DMS 273 treated with DMSO at 0.1 percent for 48 hours (cell line): ENCODE data around the gene PLEKHA1.

Source experiments
- DNase-seq: peaks from one replicate; lab custom pipeline; 2025; lab: John Stamatoyannopoulos, UW

Gene PLEKHA1

DNA sequence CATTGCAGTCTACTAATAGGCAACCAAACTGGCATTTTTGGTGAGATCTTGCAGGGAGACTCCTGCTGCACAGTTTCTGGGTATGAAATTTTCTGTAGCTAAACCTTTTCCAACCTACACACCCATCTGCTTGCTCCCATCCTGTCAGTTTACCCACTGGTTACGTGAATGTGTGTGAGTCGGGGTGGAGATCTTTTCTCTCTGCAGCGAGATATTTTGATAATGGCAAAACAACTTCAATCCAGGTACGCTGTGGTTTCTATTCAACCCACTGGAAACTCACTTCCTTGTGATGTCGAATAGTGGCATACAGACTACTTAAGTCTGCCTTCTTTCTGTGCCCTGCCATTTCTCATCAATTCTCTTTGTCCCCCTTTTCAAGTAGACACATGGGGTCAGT lies 4.5 kb downstream of the PLEKHA1 start:
- no peak for DNase-seq

DNA sequence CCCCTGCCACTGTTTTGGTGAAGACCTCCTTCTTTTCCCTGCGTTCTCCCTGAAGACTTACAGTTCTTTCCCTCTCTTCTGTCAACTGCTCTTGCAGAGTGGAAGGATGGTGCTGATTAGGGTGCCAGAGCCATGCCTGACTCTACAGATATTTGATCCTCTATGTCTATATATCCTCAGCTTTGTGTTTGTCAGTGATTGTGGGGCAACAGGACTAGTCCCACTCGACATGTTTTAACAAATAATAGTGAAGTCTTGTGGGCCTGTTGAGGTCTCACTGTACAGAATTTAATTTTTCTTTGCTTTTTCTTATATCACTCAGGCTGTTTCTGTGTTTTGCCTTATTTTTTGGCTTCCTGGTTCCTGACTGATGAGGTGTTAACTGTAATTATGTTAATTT lies 5.0 kb downstream of the PLEKHA1 start:
- DNase-seq = no peak

GRCh38 chr10:122380703-122381102 lies 6.2 kb downstream of the PLEKHA1 start:
- no peak for DNase-seq

DNA sequence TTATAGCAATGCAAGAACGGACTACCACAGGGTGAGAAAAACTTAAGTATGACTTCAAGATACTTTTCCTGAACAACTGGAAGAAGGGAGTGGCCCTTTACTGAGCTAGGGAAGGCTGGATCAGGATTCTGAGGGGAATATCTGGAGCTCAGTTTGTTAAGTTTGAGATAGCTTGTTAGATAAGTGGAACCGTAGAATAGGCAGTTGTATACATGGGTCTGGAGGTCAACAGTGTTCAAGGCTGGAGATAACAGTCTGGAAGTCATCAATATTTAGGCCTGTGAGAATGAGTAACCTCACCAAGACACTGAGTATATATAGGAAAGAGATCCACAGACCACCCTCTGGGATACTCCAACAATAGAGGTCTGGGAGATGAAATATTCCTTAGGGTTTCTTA lies 7.2 kb downstream of the PLEKHA1 start:
- DNase-seq = no peak

GRCh38 chr10:122386514-122386913 lies 12.0 kb downstream of the PLEKHA1 start:
- DNase-seq = no peak

DNA sequence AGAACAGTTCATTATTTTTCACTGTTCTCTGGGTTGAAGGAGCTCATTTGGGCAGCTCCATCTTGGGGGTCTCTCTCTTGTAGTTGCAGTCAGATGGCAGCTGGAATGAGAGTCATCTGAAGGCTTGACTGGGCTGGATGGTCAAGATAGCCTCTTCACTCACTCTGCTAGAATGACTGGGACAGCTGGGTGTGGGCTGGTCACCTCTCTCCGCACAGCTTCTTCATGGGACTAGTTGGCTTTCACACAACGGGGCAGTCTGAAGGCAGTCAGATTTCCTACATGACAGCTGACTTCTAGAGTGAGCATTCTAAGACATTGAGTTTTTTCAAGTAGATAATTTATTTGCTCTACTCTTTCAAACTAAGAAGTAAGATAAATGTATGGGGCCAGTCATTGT lies 13.1 kb downstream of the PLEKHA1 start:
- DNase-seq = no peak

GRCh38 chr10:122388287-122388997 lies 13.9 kb downstream of the PLEKHA1 start:
- DNase-seq = no peak

DNA sequence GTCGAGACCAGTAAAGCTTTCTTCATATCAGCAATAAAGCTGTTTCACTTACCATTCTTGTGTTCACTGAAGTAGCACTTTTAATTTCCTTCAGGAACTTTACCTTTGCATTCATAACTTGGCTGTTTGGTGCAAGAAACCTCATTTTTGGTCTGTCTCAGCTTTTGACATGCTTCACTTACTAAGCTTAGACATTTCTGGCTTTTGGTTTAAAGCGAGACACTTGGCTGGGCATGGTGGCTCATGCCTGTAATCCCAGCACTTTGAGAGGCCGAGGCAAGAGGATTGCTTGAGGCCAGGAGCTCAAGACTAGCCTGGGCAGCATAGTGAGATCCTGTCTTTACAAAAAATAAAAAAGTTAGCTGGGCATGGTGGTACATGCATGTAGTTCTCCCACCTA lies 15.8 kb downstream of the PLEKHA1 start:
- no peak for DNase-seq

- no peak for DNase-seq
Observed at GRCh38 chr10:122390679-122391078, 16.2 kb downstream of the PLEKHA1 start.

DNA sequence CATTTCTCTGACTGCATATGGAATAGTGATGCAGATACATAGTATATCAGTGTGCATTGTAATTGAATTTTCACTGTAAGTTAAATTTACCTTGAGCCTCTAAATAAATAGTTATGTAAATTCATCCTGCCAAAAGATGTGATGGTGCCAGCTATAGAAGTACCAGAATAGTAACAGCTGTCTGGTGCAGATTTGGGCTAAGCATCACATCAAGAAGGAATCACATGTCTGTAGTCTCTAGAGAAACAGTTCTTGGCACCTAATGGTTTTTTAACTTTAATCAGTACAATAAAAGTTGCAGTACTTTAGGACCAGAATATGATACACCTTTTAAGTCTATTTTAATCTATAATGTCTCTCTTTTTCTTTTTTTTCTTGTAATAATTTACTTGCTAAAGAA lies 17.4 kb downstream of the PLEKHA1 start:
- DNase-seq = peak; percentile 40

DNA sequence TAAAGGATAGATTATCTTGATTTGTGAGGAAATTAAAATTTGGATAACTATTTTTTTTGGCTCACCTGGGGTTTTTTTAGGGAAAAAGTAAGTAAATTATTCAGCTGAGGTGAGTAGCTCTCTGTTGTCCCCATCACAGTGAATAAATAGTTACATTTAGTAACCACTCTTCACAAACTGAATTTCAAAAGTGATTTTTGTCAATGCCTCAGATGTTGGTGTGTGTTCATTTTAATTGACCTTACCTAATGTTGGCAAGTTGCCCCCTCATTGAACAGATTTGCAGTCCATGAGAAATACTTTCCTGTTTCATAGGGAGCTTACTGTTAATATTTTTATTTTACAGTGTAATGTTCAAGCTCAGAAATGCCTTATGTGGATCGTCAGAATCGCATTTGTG lies 18.3 kb downstream of the PLEKHA1 start:
- no peak for DNase-seq

DNA sequence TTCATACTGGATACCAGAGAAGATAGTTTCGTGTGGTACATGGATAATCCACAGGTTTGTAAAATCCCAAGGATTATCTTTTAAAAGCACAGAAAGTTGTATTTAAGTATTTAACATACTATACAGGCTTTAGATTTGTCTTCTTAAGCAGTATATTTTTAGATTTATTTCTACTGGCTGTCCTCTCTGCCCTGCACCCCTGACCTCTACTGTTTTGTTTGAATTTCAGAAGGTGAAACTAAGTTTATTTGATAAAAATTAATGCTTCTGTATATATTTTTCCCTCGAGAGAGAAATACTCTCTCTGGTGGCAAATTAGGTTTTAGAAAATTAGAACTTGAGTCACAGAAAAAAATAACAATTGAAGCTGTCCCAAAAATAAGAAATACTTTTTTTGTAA lies 18.8 kb downstream of the PLEKHA1 start:
- DNase-seq = no peak

- DNase-seq = no peak
Observed at GRCh38 chr10:122402548-122403131, 28.1 kb downstream of the PLEKHA1 start.

DNA sequence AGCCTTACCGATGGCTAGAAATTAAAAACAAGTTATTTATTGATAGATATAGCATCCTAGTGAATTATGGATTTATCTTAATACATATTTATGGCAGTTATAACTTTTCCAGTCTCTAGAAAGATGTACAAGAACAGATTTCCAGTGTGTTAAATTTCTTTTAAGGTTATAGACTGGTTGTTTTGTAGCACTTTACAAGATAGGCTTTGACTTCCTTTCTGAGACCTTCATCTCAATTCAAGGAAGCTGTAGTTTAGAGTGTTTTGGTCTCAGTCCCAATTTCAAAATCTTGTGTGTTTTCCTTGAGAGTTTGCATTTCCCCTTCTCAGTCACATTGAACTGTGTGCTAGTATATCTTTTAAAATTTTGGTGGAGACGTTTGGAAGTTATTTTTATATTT lies 30.1 kb downstream of the PLEKHA1 start:
- no peak for DNase-seq

- DNase-seq = no peak
Observed at GRCh38 chr10:122407375-122408125, 33.0 kb downstream of the PLEKHA1 start.

GRCh38 chr10:122413327-122413726 lies 38.8 kb downstream of the PLEKHA1 start:
- no peak for DNase-seq

- no peak for DNase-seq
Observed at GRCh38 chr10:122417667-122418066, 43.2 kb downstream of the PLEKHA1 start.

DNA sequence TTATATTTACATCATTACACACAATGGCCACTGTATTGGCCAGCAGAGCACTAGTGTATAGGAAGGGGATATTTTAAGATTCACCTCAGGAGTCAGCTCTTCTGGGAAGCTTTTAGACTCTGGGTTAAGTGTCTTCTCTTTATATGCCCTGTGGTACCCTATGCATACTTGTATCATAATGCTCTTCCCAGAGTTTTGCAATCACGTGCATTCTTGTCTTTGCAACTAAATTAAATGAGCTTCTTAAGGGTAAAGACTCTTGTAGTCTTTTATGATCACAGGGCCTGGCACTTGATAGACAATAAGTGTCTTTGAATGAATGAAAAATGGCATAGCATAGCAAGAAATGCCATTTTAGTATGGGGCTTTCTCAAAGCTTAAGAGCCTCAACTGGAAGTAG lies 44.5 kb downstream of the PLEKHA1 start:
- DNase-seq = no peak

- no peak for DNase-seq
Observed at GRCh38 chr10:122419876-122420623, 45.5 kb downstream of the PLEKHA1 start.

DNA sequence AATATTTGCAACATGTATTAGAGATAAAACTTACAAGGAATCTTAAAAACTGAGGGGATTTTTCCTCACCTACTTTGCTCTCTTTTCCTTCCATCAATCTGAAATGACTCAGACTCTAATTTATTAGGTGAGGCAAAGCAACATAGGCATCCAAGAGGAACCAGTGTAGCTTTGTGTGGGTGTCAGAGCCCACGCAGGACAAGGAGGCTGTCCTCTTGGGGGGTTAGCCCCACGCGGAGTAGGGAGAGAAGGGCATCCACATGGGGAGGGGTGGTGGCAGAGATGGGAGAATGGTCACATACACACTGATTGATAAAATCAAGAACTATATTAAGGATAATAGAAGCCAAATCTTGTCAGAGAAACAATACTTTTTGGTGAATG lies 46.1 kb downstream of the PLEKHA1 start:
- DNase-seq = no peak

GRCh38 chr10:122421054-122421625 lies 46.6 kb downstream of the PLEKHA1 start:
- DNase-seq = no peak

DNA sequence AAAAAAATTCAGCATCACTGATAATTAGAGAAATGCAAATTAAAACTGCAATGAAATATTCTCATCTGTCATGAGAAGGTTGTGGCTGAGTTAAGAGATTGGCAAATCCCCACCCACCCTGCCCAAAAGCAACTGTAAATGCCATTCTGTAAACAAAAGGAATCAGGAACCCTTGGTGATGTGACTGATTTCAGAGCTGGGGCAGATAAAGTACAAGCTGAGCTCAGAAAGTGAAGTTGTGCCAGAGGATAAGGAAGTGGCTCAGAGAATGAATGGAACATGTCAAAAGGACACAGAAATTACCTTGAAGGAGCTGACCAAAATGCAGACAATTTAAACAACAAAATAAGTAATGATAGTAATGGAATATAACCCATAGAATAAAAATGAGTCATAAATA lies 47.2 kb downstream of the PLEKHA1 start:
- no peak for DNase-seq
